ENCODE measurements around the gene ZNF599.

DNA sequence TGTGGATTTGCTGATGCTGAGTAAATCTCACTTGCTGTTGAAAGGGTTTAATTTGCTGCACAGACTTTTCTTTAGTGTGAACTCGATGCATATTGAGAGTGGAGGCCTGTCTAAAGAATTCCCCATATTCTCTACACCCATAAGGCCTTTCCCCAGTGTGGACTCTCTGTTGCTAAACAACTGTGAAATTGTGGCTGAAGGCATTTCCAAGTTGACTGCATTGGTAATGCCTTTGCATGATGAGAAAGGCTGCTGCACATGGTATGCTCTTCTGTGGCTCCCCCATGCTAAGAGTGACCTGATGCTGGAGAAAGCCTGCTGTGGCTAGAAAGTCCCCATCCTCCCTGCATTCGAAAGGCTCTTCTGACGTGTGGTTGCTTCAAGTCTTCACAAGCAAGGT lies 6.6 kb upstream of the ZNF599 start:
- TF ChIP-seq EZH2 (IDR thresholded peaks at IDR 0.05; ENCODE audit: low read depth, unreplicated experiment) (no peak), POLR2AphosphoS5 (IDR thresholded peaks at IDR 0.05; ENCODE audit: low read depth) (no peak), EZH2phosphoT487 (IDR thresholded peaks at IDR 0.05; ENCODE audit: unreplicated experiment) (no peak), CREB1 (CRISPR knock-in tag; IDR thresholded peaks at IDR 0.05; ENCODE audit: low read depth) (no peak)
- TF ChIP-seq, protein P1, sequence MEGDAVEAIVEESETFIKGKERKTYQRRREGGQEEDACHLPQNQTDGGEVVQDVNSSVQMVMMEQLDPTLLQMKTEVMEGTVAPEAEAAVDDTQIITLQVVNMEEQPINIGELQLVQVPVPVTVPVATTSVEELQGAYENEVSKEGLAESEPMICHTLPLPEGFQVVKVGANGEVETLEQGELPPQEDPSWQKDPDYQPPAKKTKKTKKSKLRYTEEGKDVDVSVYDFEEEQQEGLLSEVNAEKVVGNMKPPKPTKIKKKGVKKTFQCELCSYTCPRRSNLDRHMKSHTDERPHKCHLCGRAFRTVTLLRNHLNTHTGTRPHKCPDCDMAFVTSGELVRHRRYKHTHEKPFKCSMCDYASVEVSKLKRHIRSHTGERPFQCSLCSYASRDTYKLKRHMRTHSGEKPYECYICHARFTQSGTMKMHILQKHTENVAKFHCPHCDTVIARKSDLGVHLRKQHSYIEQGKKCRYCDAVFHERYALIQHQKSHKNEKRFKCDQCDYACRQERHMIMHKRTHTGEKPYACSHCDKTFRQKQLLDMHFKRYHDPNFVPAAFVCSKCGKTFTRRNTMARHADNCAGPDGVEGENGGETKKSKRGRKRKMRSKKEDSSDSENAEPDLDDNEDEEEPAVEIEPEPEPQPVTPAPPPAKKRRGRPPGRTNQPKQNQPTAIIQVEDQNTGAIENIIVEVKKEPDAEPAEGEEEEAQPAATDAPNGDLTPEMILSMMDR (conservative IDR thresholded peaks at IDR 0.05; ENCODE audit: low read depth in 2 of 2): no peak
- TF ChIP-seq, protein P2, sequence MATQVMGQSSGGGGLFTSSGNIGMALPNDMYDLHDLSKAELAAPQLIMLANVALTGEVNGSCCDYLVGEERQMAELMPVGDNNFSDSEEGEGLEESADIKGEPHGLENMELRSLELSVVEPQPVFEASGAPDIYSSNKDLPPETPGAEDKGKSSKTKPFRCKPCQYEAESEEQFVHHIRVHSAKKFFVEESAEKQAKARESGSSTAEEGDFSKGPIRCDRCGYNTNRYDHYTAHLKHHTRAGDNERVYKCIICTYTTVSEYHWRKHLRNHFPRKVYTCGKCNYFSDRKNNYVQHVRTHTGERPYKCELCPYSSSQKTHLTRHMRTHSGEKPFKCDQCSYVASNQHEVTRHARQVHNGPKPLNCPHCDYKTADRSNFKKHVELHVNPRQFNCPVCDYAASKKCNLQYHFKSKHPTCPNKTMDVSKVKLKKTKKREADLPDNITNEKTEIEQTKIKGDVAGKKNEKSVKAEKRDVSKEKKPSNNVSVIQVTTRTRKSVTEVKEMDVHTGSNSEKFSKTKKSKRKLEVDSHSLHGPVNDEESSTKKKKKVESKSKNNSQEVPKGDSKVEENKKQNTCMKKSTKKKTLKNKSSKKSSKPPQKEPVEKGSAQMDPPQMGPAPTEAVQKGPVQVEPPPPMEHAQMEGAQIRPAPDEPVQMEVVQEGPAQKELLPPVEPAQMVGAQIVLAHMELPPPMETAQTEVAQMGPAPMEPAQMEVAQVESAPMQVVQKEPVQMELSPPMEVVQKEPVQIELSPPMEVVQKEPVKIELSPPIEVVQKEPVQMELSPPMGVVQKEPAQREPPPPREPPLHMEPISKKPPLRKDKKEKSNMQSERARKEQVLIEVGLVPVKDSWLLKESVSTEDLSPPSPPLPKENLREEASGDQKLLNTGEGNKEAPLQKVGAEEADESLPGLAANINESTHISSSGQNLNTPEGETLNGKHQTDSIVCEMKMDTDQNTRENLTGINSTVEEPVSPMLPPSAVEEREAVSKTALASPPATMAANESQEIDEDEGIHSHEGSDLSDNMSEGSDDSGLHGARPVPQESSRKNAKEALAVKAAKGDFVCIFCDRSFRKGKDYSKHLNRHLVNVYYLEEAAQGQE (IDR thresholded peaks at IDR 0.05; ENCODE audit: unreplicated experiment): no peak

Measured in GM23338 (cell line).